ENCODE data around the gene BTBD9.

The BTBD9 gene

GRCh38 chr6:38423746-38424145 is 216.0 kb downstream of the BTBD9 start:
- no peak for DNase-seq

GRCh38 chr6:38420207-38420606 is 219.5 kb downstream of the BTBD9 start:
- no peak for DNase-seq

GRCh38 chr6:38417521-38417920 is 222.2 kb downstream of the BTBD9 start:
- no peak for DNase-seq

GRCh38 chr6:38415231-38416005 is 224.3 kb downstream of the BTBD9 start:
- DNase-seq, result no peak

- no peak for DNase-seq
These were observed 226.5 kb downstream of the BTBD9 start for GRCh38 chr6:38413102-38413800.

GRCh38 chr6:38407192-38407591 is 232.5 kb downstream of the BTBD9 start:
- no peak for DNase-seq

DNA sequence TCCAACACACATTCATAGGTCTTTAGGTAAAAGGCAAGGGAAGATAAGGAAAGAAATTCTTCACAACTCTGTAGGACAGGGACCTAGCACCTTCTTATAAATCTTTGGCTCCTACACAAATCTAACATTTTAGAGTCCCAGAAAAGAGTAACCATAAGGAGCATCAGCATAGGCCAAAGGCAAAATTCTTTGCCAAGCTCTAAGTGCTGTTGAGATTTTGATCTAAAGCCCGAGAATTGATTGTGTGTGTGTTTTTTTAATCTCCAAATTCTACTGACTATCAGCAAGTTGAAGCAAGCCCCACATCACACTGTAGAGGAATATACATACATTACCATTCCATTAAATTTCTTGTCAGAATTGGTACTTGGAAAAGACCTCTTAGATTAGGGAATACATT is 233.6 kb downstream of the BTBD9 start:
- DNase-seq, result no peak

GRCh38 chr6:38404900-38405556 is 234.7 kb downstream of the BTBD9 start:
- no peak for DNase-seq

GRCh38 chr6:38404355-38404754 is 235.4 kb downstream of the BTBD9 start:
- DNase-seq, result no peak

DNA sequence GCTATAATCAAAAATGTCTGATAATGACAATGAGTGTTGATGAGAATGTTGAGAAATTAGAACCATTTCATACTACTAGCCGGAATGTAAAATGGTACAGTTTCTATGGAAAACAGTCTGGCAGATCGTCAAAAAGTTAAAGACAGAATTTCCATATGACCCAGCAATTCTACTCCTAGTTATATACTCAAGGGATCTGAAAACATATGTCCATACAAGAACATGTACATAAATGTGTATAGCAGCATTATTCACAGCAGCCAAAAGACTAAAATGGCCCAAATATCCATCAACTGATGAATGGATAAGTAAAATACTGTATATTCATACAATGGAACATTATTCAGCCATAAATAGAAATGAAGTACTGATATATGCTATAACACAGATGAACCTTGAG is 236.2 kb downstream of the BTBD9 start:
- no peak for DNase-seq

DNA sequence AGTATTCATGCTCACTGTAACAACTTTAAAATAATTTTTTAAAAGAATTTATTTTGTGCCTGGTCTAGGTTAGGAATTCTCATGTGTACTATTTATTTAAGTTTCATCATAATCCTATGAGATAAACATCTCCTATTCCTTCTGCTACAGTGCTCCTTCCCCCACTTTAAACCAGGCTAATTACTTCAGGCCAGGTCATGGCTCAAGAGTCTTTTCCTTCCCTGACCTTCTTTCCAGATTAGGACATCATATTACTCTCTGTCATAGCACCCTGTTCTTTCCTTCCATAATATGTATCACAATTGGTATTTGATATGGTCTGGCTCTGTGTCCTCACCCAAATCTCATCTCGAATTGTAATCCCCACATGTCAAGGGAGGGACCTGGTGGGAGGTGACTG is 239.0 kb downstream of the BTBD9 start:
- no peak for DNase-seq

DNA sequence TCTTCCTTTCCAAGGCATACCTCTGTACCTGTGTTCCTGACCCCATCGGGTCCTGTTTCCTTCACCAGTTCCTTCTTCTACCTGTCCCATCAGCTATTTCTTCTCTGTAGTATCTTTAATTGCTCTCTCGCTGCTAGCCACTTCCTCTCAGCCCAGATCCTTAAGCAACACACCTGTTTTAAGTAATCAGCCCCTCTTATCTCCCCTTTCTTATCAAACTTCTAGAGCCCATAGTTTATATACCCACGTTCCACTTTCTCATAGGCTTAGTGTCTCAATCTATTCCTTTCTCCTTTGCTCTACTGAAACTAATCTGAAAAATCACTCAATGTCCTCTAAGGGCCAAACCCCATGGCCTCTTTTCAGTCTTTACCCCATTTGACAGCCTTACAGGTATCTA is 239.6 kb downstream of the BTBD9 start:
- DNase-seq, result no peak

DNA sequence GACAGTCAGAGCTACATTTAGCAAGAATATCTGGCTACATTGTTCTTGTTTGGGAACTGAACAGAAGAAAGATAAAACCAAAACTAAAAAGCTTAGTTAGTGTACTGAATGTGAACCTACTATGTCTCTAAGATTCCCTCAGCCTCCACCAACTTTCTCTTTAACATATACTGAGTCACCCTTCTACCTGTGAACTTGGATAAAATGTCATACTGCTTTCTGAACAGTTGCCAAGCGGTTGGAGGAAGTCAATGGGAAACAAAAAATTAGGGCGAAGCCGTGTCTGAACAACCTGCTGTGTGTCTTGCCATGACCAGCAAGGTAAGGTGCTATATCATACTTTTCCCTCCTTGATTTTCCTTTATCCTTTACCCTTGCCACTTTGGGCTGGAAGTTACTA is 243.5 kb downstream of the BTBD9 start:
- DNase-seq, result no peak

GRCh38 chr6:38393986-38394385 is 245.7 kb downstream of the BTBD9 start:
- no peak for DNase-seq

DNA sequence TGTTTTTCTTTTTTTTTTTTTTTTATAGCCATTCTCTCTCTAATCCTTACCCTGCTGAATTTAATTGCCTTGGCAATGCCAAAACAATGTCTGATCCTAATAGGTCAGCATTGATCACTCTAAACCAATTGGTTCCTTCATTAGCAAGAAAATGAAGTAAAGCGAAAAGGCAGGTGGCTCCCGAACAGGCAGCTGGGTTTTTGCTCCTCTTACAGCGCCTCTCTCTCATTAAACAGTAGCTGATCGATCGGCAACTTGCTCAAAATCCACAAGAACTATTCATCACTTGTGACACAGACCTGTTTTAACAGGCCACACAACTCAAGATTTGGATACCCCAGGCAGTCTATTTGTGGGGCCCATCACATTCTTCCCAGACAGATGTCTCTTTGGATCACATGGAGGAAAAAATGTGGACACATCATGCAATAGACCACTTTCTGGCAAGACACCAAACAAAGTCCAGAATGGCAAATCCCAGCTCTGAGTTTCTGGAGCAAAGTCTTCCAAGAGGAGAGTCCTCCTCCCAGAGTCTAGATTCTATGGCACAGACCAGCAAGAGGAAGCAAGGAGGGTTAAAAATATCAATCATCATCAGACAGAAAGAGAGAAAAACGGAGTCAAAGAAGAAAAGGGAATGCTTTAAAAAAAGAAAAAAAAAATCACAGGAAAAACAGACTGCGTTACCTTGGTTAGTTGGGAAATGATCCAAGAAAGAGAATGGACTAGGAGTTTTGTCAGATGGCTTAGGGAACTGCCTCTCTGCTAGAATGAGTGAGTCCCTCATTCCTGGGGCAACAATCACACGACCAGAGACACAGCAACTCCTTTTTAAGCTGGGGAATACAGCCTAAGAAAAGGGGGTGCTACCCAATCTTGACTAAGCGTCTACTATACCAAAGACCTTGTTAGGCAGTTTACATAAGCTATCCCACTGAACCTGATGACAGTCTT is 247.8 kb downstream of the BTBD9 start:
- no peak for DNase-seq

GRCh38 chr6:38391206-38391605 is 248.5 kb downstream of the BTBD9 start:
- no peak for DNase-seq

- DNase-seq, result no peak
These were observed 249.9 kb downstream of the BTBD9 start for GRCh38 chr6:38389875-38390274.

GRCh38 chr6:38387971-38388370 is 251.8 kb downstream of the BTBD9 start:
- no peak for DNase-seq

- DNase-seq, result no peak
These were observed 252.3 kb downstream of the BTBD9 start for GRCh38 chr6:38387461-38387860.

DNA sequence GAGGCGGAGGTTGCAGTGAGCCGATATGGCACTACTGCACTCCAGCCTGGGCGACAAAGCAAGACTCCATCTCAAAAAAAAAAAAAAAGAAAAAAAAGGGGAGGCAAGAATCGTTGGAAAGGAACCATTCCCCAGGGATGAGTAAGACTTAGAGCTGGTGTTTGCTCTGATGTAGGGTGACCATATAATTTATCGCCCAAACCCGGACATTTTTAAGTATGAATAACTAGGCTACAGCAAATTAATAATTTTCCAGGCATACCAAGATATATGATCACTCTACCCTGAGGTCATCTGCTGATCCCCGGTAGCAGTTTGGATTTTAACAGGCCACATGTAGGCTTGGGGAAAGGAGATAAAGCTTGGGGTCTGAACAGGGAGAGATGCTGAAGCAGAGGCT is 260.9 kb downstream of the BTBD9 start:
- no peak for DNase-seq

DNA sequence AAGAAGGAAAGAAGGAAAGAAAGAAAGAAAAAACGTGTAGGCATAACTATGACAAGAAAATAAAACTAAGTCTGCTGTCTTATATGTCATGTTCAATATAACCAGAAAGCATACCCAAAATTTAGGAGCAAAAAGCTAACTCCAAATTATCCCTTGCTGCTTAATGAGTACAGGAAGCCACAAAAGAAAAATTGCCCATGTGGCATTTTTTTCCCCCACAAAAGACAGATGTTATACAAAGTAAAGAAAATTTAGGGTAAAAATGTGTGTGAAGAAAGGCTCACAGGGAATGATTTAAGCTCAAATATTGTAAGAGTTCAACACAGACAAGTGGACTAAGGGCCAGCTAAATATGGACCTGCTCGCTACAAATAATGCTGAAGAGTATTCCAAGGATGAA is 263.8 kb downstream of the BTBD9 start:
- DNase-seq, result no peak

DNA sequence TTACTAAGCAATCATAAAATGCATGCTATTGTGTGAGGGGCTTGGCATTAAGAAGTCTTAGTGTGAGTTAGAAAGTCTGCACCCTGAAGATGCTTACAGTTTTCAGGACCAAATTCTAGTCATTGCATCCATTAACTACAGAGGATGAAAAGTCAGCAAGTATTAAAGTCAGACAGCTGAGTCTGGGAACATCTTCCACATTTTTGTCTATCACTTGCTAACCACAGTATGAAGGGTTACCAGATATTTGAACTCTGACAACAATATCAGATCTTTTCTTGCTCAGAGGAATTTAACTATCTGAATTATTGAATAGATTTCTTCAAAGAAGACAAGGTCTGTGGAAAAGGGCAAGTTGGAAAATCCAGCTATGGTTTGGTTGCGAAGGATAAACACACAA is 264.4 kb downstream of the BTBD9 start:
- no peak for DNase-seq

GRCh38 chr6:38371881-38372280 is 267.8 kb downstream of the BTBD9 start:
- DNase-seq, result no peak

Measured in KG1 (cell line).